H1 (cell line): ENCODE measurements around the gene ISG20L2. TPM values are rescaled to one million over a fixed set of nuclear protein-coding genes. Genes with fewer than 3 reads are reported as not detected.

ENCODE experiments used
- CHD7 ChIP-seq: fragments of 300-600 bp; sonication (generic); IDR thresholded peaks from 2 replicates; pipeline ENCODE4 v1.7.1; 2012; ENCODE audit warnings: low read length, moderate library complexity, mild to moderate bottlenecking, inconsistent platforms; ENCODE audit not compliant: insufficient replicate concordance
- CTCF ChIP-seq, 3 experiments: IDR thresholded peaks; 1 replicate in 2 of 3; 2 replicates in 1 of 3; pipeline versions ENCODE4 v1.5.1 to v1.6.1; 2011; ENCODE audit warnings: low read length in 3 of 3, mild to moderate bottlenecking in 3 of 3, inconsistent platforms in 2 of 3, low read depth in 1 of 3, moderate library complexity in 1 of 3; ENCODE audit not compliant: insufficient read depth in 1 of 3; ENCODE audit errors: control extremely low read depth in 1 of 3
- KDM5A ChIP-seq: fragments of 200-600 bp; IDR thresholded peaks from 2 replicates; pipeline ENCODE4 v1.7.1; 2012; ENCODE audit warnings: mild to moderate bottlenecking, low read length, inconsistent platforms, mixed read lengths
- POLR2A ChIP-seq, 2 experiments: IDR thresholded peaks; 1 replicate in 1 of 2; 2 replicates in 1 of 2; pipeline ENCODE4 v1.6.1; 2011; ENCODE audit warnings: low read depth in 2 of 2, low read length in 2 of 2, mild to moderate bottlenecking in 2 of 2; ENCODE audit errors: control extremely low read depth in 1 of 2
- SIRT6 ChIP-seq: IDR thresholded peaks from one replicate; pipeline ENCODE4 v1.7.1; 2012; ENCODE audit warnings: low read length, inconsistent platforms
- polyA plus RNA-seq, 7 experiments: library from polyadenylated mRNA; depleted of rRNA in 3 of 7; stranded (reverse) in 5 of 7; unstranded in 2 of 7; fragments of >200 nt in 5 of 7; fragments of 200-250 nt in 2 of 7; gene quantifications; 1 replicate in 5 of 7; 2 replicates in 1 of 7; 4 replicates in 1 of 7; pipeline versions ENCODE4 v1.2.1 to v1.2.3, GENCODE V29; 2011 to 2013; ENCODE audit warnings: missing spikeins in 2 of 7, mixed read lengths in 2 of 7
- total RNA-seq: library from RNA; stranded (reverse); fragmentation: NEBNext Ultra II Directional; extraction: Animal tissue kit (Norgen Biotek cat#: 25700); gene quantifications from 2 replicates; pipeline ENCODE4 v1.2.1, GENCODE V29; 2021

The ISG20L2 gene
- total and polyA plus RNA-seq, 2 of the 8 experiments (the other 6 are each of a cell fraction or from before 2014, with no cell fraction given): 47.5 to 53.0 TPM

GRCh38 chr1:156684227-156684782, 44.3 kb downstream of the ISG20L2 start (continued):
- TF ChIP-seq CHD7 (no peak), SIRT6 (no peak), KDM5A (no peak), CTCF (IDR thresholded peaks at IDR 0.05; ENCODE audit: control extremely low read depth in 1 of 3, insufficient read depth in 1 of 3, low read depth in 1 of 3, low read length in 3 of 3) (peak in 2 of 3 experiments; percentile 14 to 22; a peak in 2 of 4 replicates), POLR2A (IDR thresholded peaks at IDR 0.05; ENCODE audit: control extremely low read depth in 1 of 2, low read depth in 2 of 2, low read length in 2 of 2) (no peak)
- TF ChIP-seq, all 59 proteins: peak for 2
